NCI-H345 treated with DMSO at 0.1 percent for 48 hours (cell line): ENCODE data around the gene CPB1.

ENCODE experiments used
- DNase-seq: peaks from one replicate; lab custom pipeline; 2025; ENCODE audit not compliant: unreplicated experiment; lab: John Stamatoyannopoulos, UW

Gene CPB1

GRCh38 chr3:148828136-148828690 is 602 bp downstream of the CPB1 start:
- no peak for DNase-seq

DNA sequence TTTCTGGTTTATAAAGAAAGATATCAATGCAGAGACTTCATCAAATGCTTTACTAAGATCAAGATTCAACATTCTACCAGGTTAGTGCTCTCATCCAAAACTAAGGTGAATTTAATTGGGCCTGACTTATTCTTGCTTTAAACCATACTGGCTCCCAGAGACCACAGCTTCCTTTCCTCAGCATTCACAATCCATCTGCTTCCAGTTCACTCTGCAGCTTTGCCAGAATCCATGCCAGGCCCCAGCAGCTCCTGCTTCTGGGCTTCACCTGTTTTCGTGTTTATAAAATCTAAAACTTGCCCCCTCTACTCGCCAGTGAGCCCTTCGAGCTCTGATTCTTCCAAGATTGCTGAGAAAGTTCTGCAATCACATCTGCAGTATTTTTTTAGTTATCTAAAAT is 2.3 kb downstream of the CPB1 start:
- DNase-seq: no peak

DNA sequence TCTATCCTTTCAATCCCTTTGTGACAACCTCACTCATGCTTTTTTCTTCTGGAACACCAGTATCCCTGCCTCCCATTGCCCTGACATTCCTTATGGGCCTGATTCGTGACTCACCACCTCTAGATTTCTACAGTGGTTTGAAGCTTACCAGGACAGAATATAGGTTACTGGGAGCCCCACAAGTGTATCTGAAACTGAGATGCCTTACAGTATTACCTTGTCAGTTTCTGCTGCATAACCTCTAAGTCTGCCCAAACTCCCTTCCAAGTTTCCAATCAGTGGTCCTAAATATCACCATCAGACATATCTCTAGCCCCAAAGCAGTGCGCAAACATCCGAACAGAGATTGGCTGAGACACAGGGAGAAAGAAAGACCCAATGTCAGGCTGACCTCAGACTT is 5.6 kb downstream of the CPB1 start:
- DNase-seq: no peak

DNA sequence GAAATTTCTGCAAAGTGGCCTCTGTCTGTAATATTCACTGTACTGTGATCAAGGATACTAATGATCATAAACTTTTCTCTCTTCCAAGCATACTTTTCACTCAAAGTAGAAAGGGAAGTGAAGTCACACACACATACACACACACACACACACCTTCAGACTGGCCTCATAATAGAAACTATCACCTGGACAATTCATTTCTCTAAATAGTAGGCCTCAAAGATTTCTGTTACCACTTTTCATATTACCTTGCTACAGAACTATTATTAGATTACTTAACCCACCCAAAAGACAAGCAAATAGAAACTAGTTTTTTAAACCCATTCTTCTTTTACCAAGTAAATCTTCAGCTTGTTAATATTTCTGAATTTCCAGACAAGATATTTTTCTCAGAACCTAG is 12.2 kb downstream of the CPB1 start:
- no peak for DNase-seq

DNA sequence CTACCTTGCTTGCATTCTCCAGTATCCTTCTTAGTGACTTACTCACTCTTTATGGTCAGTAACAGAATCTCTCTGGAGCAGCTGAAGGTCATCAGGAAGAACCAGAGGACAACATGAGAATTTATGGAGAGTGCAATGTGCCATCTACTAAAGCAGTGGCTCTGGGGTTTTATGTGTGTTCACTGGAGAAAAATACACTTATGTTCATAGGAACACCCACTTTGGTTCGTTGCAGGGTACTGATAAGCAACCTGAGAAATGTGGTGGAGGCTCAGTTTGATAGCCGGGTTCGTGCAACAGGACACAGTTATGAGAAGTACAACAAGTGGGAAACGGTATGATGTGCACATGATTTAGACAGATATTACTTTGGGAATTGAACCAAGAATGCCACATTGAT is 12.8 kb downstream of the CPB1 start:
- DNase-seq: no peak

DNA sequence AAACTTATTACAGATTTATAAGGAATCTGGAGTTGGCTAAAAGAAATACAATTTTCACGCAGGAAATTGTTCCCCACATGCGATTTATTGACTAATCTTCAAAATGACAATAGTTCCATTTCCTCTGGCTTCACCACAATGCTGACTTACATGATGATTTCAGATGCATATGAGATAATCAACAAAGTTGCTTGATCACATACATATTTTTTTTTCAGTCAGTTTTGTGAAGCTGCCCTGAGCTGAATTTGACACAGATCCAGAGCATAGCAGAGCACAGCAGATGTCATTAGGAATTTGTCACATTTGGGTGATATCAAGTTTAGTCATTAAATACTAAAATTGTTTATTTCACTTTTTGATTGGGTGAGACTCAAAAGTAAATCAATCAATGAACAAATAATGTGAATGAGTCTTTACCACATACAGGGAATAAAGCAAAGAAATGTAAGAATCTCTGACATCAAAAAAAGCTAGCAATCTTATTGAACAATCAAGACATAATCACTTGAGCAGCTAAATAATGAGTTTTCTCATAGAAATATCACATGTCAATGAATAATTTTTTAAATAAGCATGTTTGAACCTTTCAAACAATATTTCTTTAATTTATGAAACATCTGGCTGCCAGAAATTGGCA is 18.3 kb downstream of the CPB1 start:
- no peak for DNase-seq

GRCh38 chr3:148847351-148847750 is 19.7 kb downstream of the CPB1 start:
- DNase-seq: no peak

- no peak for DNase-seq
These were observed 20.8 kb downstream of the CPB1 start for GRCh38 chr3:148848410-148848809.

- no peak for DNase-seq
These were observed 24.8 kb downstream of the CPB1 start for GRCh38 chr3:148852271-148852992.

DNA sequence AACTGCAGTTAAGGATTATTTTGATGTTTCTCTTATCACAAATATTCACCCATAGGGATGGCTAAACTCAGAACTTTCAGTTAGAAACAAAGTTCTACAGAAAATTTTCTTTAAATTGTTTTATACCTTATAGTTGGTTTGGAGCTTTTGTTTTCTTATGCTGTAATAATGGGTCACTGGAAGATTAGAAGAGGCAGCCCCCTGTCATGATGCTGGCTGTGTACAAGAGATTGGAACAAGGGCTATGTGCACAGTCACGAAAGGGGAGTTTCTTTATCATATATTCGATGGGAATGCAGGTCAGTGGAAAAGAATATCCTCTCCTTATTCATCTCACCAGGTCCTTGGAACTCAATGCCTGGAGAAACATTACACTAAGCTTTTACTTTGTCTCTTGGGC is 25.5 kb downstream of the CPB1 start:
- DNase-seq: no peak

DNA sequence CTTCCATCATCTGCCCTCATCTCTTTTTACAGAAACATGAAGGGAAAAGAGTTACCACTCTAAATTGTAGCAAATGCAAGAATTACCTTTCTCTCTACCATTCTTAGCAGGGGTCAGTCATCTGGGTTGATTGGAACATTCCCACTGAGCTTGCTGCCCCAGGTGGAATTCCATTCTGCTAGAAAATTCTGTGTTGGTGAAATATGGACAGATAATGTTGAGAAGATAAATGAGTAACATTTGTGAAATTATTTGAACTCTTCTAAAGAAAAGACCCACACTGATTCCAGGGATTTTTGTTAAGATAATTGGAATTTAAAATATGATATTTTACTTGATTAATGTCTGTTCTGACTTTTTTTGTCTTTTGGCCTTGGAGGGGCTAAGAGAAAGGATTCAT is 26.4 kb downstream of the CPB1 start:
- no peak for DNase-seq

- no peak for DNase-seq
These were observed 28.8 kb downstream of the CPB1 start for GRCh38 chr3:148856384-148856783.

GRCh38 chr3:148857316-148857715 is 29.7 kb downstream of the CPB1 start:
- no peak for DNase-seq

- DNase-seq: no peak
These were observed 33.8 kb downstream of the CPB1 start for GRCh38 chr3:148861277-148861869.

DNA sequence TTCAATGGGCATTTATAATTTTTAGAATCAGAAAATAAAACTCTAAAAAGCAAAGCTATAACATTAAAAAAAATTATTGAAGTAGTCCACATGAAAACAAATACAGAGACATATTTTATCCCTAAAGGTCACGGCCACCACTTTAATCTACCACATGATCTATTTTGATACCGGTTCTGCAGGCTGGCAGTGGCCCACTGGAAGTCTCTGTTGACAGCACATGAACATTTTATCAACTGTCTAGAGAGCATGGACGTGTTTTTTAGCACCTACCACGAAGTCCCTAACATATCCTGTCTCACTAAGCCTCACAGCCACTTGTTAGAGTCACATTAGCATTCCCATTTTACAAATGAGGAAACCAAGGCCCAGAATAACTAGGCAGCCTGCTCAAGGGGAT is 35.7 kb downstream of the CPB1 start:
- DNase-seq: no peak

DNA sequence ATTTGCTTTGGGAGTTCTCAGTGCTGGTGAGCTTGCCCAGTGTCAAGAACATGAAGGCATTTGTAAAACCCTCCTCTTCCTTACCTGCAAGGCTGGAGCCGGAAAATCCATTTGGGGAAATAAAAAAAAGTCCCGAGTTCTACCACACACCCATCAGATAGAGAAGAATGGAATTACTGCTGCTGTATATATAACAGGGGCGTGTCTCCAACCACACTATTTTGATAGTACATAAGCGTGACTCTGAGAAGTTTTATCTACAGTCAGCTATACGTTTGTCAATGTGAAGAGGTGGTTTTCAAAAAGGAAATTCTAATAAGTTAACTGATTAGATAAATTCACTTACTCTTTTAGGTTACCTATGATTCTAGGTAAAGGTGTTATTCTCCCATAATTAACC is 36.2 kb downstream of the CPB1 start:
- DNase-seq: no peak

DNA sequence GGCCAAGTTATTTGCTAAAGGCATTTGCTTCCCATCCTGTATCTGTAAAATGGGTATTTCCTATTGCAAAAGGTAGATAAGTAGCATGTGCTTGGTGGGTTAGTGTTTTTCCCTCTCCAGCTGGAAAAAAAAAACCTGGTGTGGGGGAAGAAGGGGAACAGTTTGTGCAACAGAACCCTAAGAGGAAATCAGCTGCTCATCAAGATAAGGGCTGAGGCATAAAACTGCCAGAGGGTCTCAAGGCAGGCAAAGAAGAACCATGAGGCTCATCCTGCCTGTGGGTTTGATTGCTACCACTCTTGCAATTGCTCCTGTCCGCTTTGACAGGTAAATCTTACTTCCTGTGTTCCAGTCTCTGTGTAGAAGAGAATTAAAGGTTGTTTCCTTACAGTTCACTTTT is 37.4 kb downstream of the CPB1 start, which contains the start of gene CPA3:
Gene CPA3 (plus strand): TSS at position 248 of the 400 bp plus-strand sequence. CDS start 12 bp downstream, at position 260.
- no peak for DNase-seq

DNA sequence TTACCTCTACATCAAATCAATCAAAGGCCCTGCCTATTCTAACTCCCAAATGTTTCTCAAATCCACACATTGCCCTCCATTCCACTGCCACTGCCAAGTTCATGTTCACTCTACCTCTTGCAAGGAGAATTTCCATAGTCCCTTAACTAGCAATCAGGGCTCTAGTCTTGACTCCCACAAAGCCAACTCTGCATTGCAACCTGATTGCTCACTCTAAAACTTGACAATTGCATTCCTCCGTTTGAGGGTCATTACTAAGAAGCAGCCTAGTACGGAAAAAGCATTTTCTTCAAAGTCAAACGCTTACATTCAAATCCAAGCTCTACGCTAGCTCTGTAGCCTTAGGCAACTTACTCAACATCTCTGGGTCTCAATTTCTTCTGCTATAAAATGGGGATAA is 38.6 kb downstream of the CPB1 start:
- DNase-seq: no peak

DNA sequence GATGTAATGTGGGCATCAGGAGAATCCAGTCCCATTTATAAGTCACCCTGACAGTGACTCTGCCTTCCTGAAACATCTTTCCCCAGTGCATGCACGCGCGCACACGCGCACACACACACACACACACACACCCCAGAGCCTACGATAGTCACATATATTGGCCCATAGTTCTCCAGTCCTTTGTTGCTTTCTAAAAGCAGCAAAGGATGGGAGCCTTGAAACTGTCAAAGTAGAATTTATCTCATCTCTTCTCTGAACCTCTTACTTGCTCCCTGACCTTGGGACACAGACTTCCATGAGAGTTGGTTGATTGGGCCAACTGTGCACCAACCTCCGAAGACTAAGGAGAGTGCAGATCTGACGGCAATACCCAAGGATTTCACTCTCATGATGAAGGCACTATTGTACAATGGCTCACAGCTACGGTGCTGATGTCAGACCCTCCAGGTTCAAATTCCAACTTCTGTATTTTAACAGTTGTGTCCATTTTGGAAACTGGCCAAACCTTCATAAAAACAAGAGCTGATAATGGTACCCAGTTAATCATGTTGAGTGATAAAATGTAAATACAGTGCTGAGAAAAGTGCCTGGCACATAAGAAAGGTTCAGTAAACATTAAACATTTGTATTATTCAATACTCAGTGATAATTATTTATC is 45.8 kb downstream of the CPB1 start:
- no peak for DNase-seq

GRCh38 chr3:148873977-148874376 is 46.4 kb downstream of the CPB1 start:
- no peak for DNase-seq

DNA sequence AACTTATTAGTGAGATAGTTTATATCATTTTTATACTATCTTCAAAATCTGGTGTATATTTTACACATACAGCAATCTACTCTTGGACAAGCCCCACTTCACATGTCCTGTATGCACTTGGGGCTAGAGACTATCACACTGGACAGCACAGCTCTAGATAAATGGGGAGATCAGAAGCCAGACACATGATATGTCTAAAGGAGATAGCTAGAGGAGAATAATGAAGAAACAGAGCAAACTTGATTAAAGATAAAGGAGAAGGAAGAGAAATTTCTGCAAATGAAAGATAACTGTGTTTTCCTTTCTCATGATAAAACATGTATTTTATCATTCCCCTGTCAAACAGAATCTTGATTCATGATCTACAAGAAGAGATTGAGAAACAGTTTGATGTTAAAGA is 50.5 kb downstream of the CPB1 start:
- no peak for DNase-seq

GRCh38 chr3:148879256-148879655 is 51.6 kb downstream of the CPB1 start:
- DNase-seq: no peak
